22Rv1 (cell line): ENCODE data around the gene TTBK1.

Source experiments
- CTCF ChIP-seq: fragments of 450-650 bp; IDR thresholded peaks from 2 replicates; pipeline ENCODE4 v1.5.1; 2017; ENCODE audit warnings: mild to moderate bottlenecking
- ZFX ChIP-seq: fragments of 450-650 bp; IDR thresholded peaks from 2 replicates; pipeline ENCODE4 v1.6.1; 2017; ENCODE audit warnings: antibody characterized with exemption, borderline replicate concordance

GRCh38 chr6:43239054-43239453 lies 4.2 kb upstream of the TTBK1 start:
- TF ChIP-seq CTCF (no peak), ZFX (no peak)
